Urinary bladder (tissue), 4 donors: ENCODE measurements around the gene UGT2B10. TPM values are rescaled to one million over a fixed set of nuclear protein-coding genes. Genes with fewer than 3 reads are reported as not detected.

ENCODE experiments used
- DNase-seq: peaks from one replicate; pipeline ENCODE4 v3.0.0-alpha.2; 2015; ENCODE audit errors: extremely low spot score
- H3K27ac ChIP-seq: one replicate; pipeline ENCODE4 v1.5.1; 2013; ENCODE audit warnings: low read depth, mild to moderate bottlenecking, moderate library complexity
- H3K36me3 ChIP-seq: one replicate; pipeline ENCODE4 v1.6.1; 2013; ENCODE audit warnings: mild to moderate bottlenecking, moderate library complexity; ENCODE audit not compliant: insufficient read depth
- H3K4me1 ChIP-seq: one replicate; pipeline ENCODE4 v1.6.1; 2013; ENCODE audit warnings: mild to moderate bottlenecking, moderate library complexity; ENCODE audit not compliant: insufficient read depth
- H3K4me3 ChIP-seq: one replicate; pipeline ENCODE4 v1.5.1; 2013; ENCODE audit warnings: low read depth, low read length
- WGBS: extraction: QIAGEN DNeasy Blood & Tissue Kit; methylation state at CpG from one replicate; pipeline ENCODE4 v1.1.7; 2013; 5-methylcytosine and 5-hydroxymethylcytosine counted together
- polyA plus RNA-seq: library from polyadenylated mRNA; stranded (reverse); fragments of 200-250 nt; gene quantifications from one replicate; pipeline ENCODE4 v1.2.3, GENCODE V29; 2013
- total RNA-seq: library from RNA; depleted of rRNA; stranded (reverse); fragments of >200 nt; gene quantifications from one replicate; pipeline ENCODE4 v1.2.3, GENCODE V29; 2014
- donor health status: healthy with polysubstance abuse.
- donor health status: healthy.

Gene UGT2B10
- total and polyA plus RNA-seq, 2 donors: 0.09 TPM; not detected in 1

DNA sequence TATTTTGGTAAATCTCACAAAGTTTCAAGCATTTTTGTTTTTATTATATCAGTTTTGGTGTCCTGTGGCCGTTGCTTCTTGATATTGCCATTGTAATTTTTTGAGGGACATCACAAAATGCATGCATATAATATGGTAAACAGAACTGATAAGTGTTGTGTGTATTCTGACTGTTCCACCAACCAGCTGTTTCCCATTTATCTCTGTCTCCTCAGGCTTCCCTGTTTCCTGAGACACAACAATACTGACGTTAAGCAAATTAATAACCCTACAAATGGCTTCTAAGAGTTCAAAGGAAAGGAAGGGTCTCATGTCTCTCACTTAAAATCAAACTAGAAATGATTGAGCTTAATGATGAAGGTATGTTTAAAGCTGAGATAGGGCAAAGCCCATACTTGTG is 40.0 kb downstream of the UGT2B10 start:
- no peak overlapping the region for H3K27ac ChIP-seq

DNA sequence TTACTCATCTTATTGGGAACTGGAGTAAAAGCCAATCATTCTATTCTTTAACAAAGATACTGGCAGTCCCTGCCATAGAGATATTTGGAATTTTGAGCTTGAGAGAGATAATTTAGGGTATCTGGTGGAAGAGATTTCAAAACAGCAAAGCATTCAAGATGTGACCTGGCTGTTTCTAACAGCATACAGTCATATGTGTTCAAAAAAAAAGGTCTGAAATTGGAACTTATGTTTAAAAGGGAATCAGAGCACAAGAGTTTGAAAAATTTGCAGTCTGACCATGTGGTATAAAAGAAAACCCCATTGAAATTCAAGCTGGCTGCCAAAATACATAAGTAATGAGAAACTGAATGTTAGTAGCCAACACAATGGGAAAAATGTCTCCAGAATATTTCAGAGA is 42.2 kb downstream of the UGT2B10 start:
- Histone ChIP-seq H3K27ac (no peak overlapping the region), H3K4me1 (no peaks in the 10 kb centered on the region), H3K4me3 (no peak overlapping the region), H3K36me3 (no peaks in the 10 kb centered on the region)
- no peak for DNase-seq

More for the DNA sequence above, 40.0 kb downstream of the UGT2B10 start:
- Histone ChIP-seq H3K4me1 (no peaks in the 10 kb centered on the region), H3K36me3 (no peaks in the 10 kb centered on the region), H3K4me3 (no peak overlapping the region)
- WGBS: 43% methylated on average over 2 of the region's 2 CpGs
- no peak for DNase-seq

GRCh38 chr4:68859655-68860054 is 43.9 kb downstream of the UGT2B10 start:
- H3K4me1 ChIP-seq: no peaks in the 10 kb centered on the region
- H3K36me3 ChIP-seq: no peaks in the 10 kb centered on the region
- H3K27ac ChIP-seq: no peak overlapping the region
- no peak for DNase-seq
- H3K4me3 ChIP-seq: no peak overlapping the region
- WGBS: 84% methylated on average over 1 of the region's 1 CpG

DNA sequence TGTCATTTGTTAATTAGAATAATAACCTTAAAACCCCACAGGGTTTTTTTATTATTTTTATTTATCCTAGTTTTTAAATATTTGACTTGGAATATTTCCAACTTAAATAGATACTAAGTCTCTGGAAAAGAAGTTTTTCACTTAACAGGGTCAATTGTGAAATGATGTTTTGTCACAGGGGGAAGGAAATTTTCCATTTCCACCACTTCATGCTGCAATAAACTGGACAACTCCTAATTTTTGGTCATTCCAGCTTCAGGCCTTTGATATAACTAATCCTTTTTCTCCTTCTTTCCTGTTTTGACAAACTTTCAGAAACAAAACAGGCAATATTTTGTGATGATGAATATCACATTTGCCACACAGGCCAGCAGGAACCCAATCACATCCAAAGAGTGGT is 45.3 kb downstream of the UGT2B10 start:
- Histone ChIP-seq H3K27ac (no peak overlapping the region), H3K36me3 (no peaks in the 10 kb centered on the region), H3K4me3 (no peak overlapping the region), H3K4me1 (no peaks in the 10 kb centered on the region)
- DNase-seq: no peak

DNA sequence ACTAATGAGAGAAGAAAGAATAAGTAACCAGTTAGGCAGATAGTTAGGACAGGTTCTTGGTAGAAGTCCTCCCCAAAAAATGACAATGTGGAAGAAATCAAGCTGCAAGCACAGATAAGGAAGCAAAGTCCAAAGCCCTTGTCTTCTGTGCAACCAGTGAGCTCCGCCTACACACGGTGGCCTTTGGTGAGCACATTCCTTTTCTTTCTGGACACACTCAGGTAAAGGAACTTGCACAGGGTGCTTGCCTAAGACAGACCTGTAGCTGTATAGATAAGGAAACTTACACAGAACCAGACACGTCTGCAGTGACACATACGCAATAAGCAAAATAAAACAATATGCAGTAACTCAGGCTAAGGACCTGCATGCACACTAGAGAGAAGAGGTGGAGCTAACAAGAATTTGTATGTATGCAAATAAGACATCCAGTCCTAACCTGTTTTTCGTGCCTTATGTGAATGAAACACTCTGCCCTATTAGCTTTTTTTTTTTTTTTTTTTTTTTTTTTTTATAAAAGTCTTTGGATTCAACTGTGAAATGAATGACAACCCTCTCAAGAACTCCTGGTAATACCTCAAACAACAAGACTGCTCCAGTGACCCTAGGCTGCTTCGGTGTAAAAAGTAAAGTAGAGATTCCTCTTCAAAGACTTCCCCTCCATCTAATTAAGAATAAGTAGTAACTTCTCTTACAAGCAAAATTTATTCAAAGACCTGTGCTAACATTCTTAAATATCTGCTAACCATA is 48.8 kb downstream of the UGT2B10 start:
- Histone ChIP-seq H3K4me3 (no peak overlapping the region), H3K27ac (no peak overlapping the region), H3K36me3 (no peaks in the 10 kb centered on the region), H3K4me1 (no peaks in the 10 kb centered on the region)
- peak; percentile 55 for DNase-seq
- 84% methylated on average over 6 of the region's 6 CpGs for WGBS

GRCh38 chr4:68865188-68865638 is 49.4 kb downstream of the UGT2B10 start:
- H3K4me1 ChIP-seq: no peaks in the 10 kb centered on the region
- WGBS: 74% methylated on average over 4 of the region's 4 CpGs
- no peak overlapping the region for H3K4me3 ChIP-seq
- no peaks in the 10 kb centered on the region for H3K36me3 ChIP-seq
- DNase-seq: peak; percentile 59
- no peak overlapping the region for H3K27ac ChIP-seq

DNA sequence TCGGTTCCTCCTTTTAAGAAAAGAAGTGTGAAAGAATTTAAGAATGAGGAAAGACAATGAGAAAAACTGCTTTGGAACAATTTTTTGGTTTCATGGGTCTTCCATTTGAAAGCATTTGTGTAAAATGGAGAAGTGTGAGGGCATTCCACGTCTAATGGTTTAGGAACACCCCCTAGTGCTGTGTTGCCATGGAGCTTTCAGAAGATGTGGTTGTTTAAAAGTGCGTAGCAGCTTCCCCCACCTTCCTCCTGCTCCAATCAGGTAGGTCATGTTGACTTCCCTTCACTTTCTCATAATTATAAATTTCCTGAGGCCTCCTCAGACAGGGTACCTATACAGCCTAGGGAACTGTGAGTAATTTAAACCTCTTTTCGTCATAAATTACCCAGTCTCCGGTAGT is 50.0 kb downstream of the UGT2B10 start:
- H3K27ac ChIP-seq: peak overlapping the region; percentile 56
- no peak overlapping the region for H3K4me3 ChIP-seq
- no peaks in the 10 kb centered on the region for H3K4me1 ChIP-seq
- no peaks in the 10 kb centered on the region for H3K36me3 ChIP-seq
- peak; percentile 6 for DNase-seq
- 80% methylated on average over 5 of the region's 5 CpGs for WGBS

DNA sequence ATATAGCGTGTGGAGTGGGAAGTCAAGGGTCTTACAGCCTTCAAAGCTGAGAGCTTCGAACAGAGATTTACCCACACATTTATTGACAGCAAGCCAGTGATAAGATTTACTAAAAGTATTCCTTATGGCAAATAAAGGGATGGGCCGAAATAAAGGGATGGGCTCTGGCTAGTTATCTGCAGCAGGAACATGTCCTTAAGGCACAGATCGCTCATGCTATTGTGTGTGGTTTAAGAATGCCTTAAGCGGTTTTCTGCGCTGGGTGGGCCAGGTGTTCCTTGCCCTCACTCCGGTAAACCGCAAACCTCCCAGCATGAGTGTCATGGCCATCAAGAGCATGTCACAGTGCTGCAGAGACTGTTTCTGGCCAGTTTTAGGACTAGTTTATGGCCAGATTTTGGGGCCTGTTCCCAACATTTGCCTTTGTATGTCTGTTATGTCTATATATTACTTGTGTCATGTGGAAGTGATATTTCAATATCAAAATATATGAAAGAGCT is 53.5 kb downstream of the UGT2B10 start:
- DNase-seq: no peak
- Histone ChIP-seq H3K4me3 (no peak overlapping the region), H3K27ac (no peak overlapping the region), H3K4me1 (no peaks in the 10 kb centered on the region), H3K36me3 (no peaks in the 10 kb centered on the region)
- 89% methylated on average over 8 of the region's 8 CpGs for WGBS

DNA sequence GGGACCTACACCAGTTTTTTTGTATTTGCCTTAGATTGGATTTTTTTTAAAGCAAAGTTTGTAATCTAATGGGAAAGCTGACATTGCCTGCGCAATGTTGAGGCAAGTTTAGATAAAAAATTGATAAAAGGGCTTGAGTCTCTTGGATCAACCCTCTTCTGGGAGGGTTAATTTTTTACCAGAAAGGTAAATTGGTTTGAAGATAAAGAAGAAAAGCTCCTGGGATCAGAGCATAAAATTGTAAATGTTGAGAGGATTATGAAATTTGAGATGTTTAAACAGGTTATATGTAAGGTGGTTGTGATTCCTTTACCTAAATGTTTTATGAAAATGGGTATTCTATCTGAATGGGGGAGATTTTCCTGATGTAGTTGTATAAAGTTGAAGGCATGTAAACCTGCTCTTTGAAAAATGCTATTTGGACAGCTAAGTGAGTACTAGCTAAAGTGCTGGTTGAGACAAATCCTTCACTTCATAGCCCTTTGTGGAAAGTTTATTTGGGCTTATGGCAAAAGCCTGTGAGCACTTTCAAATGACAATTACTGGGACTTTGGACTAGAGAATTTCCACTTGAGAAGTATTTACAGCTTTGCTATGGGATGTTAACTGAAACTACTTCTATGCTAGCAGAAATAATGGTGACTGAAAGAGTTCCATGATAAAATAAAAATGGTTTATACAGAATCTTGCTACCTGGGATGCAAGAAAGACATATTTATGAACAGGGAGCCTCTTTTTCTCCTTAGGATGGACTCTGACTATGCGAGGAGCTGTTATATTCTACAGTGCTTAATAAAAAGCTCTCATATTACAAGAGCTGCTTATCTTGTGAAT is 56.2 kb downstream of the UGT2B10 start:
- Histone ChIP-seq H3K36me3 (no peaks in the 10 kb centered on the region), H3K4me3 (no peak overlapping the region), H3K4me1 (no peaks in the 10 kb centered on the region), H3K27ac (peak overlapping the region; percentile 32)
- no peak for DNase-seq
- WGBS: 76% methylated on average over 2 of the region's 2 CpGs

DNA sequence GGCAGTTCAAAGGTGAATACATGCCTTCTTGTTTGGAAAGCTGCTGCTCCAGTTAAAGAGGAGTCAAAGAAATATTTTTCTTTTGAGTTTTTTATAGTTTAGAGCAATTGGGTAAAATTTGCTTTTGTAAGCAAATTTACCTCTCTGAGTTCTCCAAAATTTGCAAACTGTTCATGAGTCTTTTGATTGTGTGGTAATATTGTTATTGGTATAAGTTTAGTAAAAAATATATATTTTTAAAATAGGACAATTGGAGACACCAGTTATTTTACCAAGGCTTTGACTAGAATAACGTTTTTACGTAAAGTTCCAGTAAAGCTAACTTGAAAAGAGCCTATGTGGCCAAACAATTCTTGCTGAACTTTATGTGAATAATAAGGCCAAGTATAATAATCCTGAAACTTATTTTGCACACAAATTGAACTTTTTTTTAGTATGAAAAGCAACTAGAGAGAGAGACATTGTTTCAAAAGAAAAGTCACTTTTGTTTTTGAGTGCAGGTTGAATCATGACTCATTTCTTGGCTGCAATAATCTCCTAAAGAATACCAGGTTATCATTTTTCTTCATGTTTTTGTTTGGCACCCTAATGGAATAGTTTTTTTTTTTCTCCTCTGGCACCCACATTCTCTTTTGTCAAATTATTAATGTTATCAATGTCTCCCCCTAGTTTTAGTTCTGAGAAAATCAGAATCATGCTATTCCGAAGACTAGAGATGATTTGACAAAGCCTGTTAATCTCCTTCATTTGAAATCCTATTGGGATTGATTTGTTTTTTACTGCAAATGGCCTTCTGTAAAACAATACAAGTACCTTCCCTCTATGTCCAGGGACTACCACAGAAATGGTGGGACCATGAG is 57.1 kb downstream of the UGT2B10 start:
- peak overlapping the region; percentile 10 for H3K27ac ChIP-seq
- no peaks in the 10 kb centered on the region for H3K36me3 ChIP-seq
- DNase-seq: no peak
- WGBS: 86% methylated on average over 3 of the region's 3 CpGs
- no peak overlapping the region for H3K4me3 ChIP-seq
- H3K4me1 ChIP-seq: no peaks in the 10 kb centered on the region

GRCh38 chr4:68874507-68874906 is 58.7 kb downstream of the UGT2B10 start:
- Histone ChIP-seq H3K4me3 (no peak overlapping the region), H3K27ac (no peak overlapping the region), H3K4me1 (no peaks in the 10 kb centered on the region), H3K36me3 (no peaks in the 10 kb centered on the region)
- no peak for DNase-seq

DNA sequence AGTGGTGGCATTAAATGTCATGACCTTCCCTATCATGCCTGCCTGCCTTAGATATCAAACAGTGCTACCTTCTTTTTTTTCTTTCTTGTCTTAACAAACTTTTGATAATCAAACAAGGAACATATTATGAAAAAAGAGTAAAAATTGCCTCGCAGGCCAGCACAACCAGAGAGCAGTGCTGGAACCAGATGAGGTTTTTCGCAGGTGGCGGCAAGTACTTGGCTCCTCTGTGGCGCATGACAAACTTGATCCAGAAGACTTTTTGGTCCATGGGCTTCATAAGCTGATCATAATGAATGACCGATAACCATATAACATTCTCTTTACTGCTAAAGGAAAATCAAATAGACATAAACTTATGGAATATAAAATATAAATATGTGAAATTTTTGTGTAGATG is 61.8 kb downstream of the UGT2B10 start:
- H3K36me3 ChIP-seq: no peaks in the 10 kb centered on the region
- H3K4me1 ChIP-seq: no peaks in the 10 kb centered on the region
- no peak overlapping the region for H3K27ac ChIP-seq
- WGBS: 95% methylated on average over 5 of the region's 5 CpGs
- no peak overlapping the region for H3K4me3 ChIP-seq
- no peak for DNase-seq

GRCh38 chr4:68878048-68878447 is 62.3 kb downstream of the UGT2B10 start:
- DNase-seq: no peak
- no peak overlapping the region for H3K27ac ChIP-seq
- WGBS: 90% methylated on average over 2 of the region's 2 CpGs

More at GRCh38 chr4:68878048-68878447, 62.3 kb downstream of the UGT2B10 start:
- Histone ChIP-seq H3K4me3 (no peak overlapping the region), H3K36me3 (no peaks in the 10 kb centered on the region), H3K4me1 (no peaks in the 10 kb centered on the region)
